Measurements from ENCODE around the gene NR1H4.
"Not testable (repeated sequence)": the region's sequence is repeated elsewhere in the genome, so short reads cannot be mapped to it uniquely, and the experiment has no call there.

The NR1H4 gene

GRCh38 chr12:100512692-100513091 lies 39.0 kb downstream of the NR1H4 start:
- DNase-seq: no peak

DNA sequence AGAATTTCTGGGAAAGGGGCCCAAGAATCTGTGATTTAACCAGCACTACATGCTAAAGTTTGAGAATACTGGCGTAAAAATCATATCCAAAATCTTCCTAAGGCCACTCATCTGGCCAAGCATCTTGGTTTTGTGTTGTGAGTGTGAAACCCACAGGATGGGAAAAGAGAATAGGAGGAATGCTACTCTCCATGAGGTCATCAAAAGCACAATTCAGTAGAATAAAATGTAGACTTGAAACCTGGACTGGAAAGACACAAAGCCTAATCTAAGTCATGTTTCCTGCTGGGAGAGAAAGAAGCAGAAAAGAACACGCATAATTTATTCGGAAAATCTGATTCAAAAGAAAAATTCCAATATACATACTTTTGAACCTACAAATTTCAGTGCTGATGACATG lies 42.3 kb downstream of the NR1H4 start:
- DNase-seq: no peak

DNA sequence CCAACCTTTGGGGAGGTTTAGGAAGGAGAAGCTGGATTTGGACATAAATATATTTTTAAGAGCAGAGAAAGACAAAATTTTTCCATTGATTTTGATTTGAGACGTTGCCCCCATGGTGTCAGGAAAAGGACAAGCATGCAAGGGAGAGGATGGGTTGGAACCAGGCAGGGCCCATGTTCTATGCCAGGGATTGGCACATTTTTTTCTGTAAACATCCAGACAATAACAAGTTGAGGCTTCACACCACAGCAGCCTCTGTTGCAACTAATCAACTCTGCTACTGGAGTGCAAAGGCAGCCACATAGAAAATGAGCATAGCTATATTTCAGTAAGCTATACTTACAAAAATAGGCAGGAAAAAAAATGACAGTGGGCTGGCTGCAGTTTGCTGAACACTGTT lies 44.7 kb downstream of the NR1H4 start:
- no peak for DNase-seq

DNA sequence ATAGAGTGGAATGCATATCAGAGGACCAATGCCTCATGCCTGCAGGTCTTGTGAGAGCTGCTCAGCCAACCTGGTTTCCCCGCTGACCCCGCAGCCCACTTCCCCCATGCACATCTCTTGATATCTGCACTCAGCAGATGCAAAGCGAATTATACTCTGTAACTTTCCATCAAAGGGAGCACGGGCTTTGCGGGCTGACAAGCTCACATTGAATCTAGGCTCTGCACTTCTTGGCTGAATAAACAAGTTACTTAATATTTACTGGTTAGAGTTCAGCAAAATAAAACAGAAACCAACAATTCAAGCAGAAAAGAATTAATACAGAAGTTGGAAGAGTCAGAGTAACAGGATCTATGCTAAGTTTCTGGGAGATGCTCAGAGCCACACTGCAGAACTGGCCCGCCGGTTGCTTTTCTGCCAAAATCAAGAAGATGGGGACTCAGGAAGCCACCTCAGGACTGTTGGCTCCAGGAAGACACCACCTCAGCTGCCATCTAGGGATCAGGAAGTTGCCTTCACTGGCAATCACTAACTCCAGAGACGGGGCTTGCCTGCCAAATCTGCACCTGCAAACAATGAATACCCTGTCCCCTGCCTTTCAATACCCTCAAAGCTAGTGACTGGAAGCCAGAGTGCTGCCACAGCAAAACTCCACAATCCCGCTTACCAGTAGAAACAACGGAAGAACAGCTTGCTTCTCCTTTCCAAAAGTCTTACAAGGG lies 46.5 kb downstream of the NR1H4 start:
- no peak for DNase-seq

GRCh38 chr12:100521958-100522357 lies 48.3 kb downstream of the NR1H4 start:
- DNase-seq: no peak

GRCh38 chr12:100528034-100528433 lies 54.4 kb downstream of the NR1H4 start:
- DNase-seq: no peak

- DNase-seq: peak in 1 of 51 donors; percentile 21
Measured at GRCh38 chr12:100528471-100529127, 54.9 kb downstream of the NR1H4 start.

DNA sequence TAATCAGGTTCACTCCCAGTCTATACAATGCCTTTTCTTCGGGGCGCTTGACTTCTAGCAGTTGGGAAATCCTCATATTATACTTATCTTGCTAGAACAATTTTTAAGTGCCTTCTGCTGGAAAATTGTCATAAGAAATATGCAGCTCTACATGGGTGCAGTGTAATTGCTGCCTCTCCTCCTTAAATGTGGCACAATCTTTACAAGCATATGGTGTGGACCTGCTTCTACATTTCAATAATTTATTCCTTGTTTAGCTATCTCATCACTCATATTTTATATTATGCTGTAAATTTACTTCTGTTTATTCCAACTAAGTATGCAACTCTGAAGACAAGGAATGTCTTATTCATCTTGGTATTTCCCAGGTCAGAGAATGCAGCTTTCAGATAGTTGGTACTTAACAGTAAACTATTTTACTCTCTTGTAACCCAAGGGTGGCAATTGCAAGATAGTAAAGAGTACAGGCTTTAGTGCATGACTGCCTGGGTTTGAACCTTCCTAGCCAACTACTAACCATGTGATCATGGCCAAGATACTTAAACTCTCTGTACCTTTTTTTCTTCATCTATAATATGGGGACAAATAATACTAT lies 56.2 kb downstream of the NR1H4 start:
- no peak for DNase-seq

GRCh38 chr12:100533376-100533775 lies 59.7 kb downstream of the NR1H4 start:
- DNase-seq: no peak

DNA sequence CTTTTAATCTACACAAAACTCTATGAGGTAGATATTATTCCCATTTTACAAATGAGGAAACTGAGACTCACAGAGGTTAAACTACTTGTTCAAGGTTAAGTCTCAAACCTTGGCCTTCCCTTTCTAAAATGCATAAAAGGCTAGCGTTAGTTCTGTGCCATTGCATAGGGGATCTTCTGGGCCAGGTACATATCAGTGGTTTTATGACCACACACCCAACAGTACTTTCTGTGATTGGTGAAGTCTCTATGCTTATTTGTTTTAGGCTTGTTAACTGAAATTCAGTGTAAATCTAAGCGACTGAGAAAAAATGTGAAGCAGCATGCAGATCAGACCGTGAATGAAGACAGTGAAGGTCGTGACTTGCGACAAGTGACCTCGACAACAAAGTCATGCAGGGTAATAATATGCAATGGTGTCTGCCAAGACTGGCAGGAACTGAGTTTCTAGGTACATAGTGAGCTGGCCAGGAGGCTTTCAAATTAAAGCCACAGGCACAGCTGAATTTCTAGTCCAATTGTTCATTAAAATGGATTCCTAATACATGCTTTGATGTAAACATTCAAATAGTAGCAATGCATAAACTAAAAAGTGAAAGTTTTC lies 61.1 kb downstream of the NR1H4 start:
- no peak for DNase-seq

DNA sequence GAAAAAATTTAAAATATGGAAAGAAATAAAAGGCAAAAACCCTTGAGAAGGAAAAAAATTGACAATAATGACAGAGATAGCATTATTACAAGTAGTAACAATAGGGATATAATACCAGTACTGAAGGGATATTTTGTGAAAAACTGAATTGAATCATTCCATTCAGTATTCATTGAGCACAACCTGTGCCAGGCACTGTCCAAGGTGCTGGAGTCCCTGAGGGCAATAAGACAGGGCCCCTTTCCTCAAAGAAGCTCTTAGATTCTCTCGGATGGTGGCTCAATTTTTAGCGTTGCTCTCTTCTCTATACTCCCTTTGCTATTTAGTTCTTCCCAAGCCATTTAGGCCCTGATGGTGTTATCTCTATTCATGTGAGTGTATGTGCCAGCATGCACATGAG lies 65.5 kb downstream of the NR1H4 start:
- DNase-seq: no peak

DNA sequence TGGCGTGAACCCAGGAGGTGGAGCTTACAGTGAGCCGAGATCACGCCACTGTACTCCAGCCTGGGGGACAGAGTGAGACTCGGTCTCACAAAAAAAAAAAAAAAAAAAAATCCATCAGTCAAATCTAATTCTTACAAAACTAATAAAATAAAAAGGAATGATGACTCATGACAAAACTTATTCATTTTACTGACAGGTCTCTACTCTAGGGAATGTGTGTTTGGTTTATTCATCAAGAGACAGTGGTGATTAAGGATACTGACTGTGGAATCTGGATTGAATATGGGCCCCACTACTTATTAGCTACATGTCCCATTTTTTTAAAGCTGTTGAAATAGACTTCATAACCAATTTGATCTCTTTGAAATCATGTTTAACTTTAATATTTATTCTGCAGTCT lies 70.5 kb downstream of the NR1H4 start:
- no peak for DNase-seq

DNA sequence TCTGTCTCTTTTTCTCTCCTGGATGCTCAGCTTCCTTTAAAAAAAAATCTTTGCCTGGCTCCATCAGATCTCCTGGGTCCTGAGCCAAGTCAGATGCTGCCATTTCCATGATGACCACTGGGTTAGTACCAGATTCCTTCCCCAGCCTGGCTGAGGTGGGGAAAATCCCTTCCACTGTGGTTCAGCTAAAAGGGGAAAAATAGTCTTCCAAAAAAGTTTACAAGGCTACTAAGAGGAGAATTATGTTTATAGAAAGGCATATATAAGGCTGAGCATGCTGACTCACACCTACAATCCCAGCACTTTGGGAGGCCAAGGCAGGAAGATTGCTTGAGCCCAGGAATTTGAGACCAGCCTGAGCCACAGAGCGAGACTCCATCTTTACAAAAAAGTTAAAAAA lies 71.4 kb downstream of the NR1H4 start:
- no peak for DNase-seq

- DNase-seq: no peak
Measured at GRCh38 chr12:100553936-100554335, 80.3 kb downstream of the NR1H4 start.

GRCh38 chr12:100554608-100555077 lies 81.0 kb downstream of the NR1H4 start:
- peak in 6 of 51 donors; percentile 0 to 74 (median 10) for DNase-seq

DNA sequence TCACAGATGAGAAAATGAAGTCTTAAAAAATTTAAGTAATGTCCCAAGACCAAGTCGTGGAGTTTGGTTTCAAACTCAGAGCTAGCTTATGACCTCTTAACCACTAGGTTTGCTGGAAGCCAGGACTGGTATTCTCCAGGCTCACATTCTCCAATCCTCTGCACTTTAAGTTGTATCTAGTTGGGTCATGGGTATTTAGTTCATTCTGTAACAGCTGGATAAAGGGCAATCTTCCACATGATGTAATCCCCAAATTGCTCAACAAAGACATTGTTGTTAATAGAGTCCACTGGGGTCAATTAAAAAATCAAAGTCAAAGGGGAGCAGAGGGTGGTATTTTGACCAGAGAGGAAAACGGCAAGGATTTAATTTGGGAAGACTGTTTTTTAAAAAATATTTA lies 82.1 kb downstream of the NR1H4 start:
- no peak for DNase-seq

DNA sequence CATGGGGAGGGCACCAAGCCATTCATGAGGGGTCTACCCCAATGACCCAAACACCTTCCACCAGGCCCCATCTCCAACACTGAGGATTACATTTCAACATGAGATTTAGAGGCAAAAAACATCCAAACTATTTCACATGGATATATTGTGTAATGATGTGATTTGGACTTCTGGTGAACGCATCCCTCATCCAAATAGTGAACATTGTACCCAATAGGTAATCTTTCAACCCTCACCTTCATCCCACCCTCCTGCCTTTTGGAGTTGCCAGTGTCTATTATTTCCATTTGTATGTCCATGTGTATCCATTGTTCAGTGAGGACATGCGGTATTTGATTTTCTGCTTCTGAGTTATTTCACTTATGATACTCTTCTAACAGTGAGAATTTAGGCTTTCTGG lies 83.7 kb downstream of the NR1H4 start:
- DNase-seq: no peak

DNA sequence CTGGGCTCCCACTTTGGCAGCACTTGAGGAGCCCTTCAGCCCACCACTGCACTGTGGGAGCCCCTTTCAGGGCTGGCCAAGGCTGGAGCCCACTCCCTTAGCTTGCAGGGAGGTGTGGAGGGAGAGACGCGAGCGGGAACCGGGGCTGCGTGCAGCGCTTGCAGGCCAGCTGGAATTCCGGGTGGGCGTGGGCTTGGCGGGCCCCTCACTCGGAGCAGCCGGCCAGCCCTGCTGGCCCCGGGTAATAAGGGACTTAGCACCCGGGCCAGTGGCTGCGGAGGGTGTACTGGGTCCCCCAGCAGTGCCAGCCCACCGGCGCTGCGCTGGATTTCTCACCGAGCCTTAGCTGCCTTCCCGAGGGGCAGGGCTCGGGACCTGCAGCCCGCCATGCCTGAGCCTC lies 85.6 kb downstream of the NR1H4 start:
- DNase-seq: not testable (repeated sequence)

GRCh38 chr12:100564090-100564489 lies 90.4 kb downstream of the NR1H4 start:
- DNase-seq: no peak

- no peak for DNase-seq
Measured at GRCh38 chr12:100564905-100565467, 91.3 kb downstream of the NR1H4 start.

DNA sequence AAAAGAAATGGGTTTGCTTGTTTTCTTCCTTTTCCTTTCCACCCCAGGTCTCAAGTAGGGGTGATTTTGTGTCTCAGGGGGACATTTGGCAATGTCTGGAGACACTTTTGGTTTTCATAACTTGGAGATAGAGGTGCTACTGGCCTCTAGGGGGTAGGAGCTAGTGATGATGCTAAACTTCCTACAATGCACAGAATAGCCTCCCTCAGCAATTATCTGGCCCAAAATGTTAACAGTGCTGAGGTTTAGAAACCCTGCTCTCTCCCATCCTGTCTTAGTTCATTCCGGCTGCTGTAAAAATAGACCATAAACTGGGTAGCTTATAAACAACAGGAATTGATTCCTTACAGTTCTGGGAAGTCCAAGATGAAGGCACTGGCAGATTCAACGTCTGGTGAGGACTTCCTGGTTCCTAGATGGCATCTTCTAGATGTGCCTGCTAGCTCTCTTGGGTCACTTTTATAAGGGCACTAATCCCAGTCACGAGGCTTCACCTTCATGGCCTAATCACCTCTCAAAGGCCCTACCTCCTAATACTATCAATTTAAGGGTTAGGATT lies 92.4 kb downstream of the NR1H4 start:
- DNase-seq: no peak
